Heart right ventricle (tissue), 16 donors: Measurements from ENCODE around the gene SLX9. TPM values are rescaled to one million over a fixed set of nuclear protein-coding genes. Genes with fewer than 3 reads are reported as not detected.

ENCODE experiments used
- ATAC-seq, 8 donors: fragments of 200-7000 bp; cut with Tn5 transposase; one replicate each; pipeline ENCODE4 v1.9.1; 2020; ENCODE audit warnings: mild to moderate bottlenecking in 8 of 8, moderate library complexity in 8 of 8, moderate number of reproducible peaks in 1 of 8
- DNase-seq, 2 donors: peaks; one replicate each; pipeline ENCODE4 v3.0.0-alpha.2; 2020
- H3K27ac ChIP-seq, 10 donors: fragments of 200-600 bp; sonication (generic) in 2 of 10; one replicate each; pipeline versions ENCODE4 v1.5.0 to v1.8.0; 2020 to 2022; ENCODE audit warnings: mild to moderate bottlenecking in 3 of 10
- H3K27me3 ChIP-seq, 7 donors: fragments of 200-600 bp; one replicate each; pipeline ENCODE4 v1.8.0; 2021 to 2022; ENCODE audit warnings: mild to moderate bottlenecking in 2 of 7
- H3K36me3 ChIP-seq, 9 donors: fragments of 200-600 bp; sonication (generic) in 1 of 9; one replicate each; pipeline versions ENCODE4 v1.5.0 to v1.8.0; 2020 to 2022; ENCODE audit warnings: mild to moderate bottlenecking in 2 of 9
- H3K4me1 ChIP-seq, 9 donors: fragments of 200-600 bp; sonication (generic) in 1 of 9; one replicate each; pipeline versions ENCODE4 v1.5.0 to v1.8.0; 2020 to 2022; ENCODE audit warnings: mild to moderate bottlenecking in 4 of 9
- H3K4me3 ChIP-seq, 10 donors: fragments of 200-600 bp; sonication (generic) in 2 of 10; one replicate each; pipeline versions ENCODE4 v1.5.0 to v1.8.0; 2020 to 2022; ENCODE audit warnings: mild to moderate bottlenecking in 7 of 10, moderate library complexity in 2 of 10
- H3K9me3 ChIP-seq, 11 donors: fragments of 200-600 bp in 10 of 11; sonication (generic) in 2 of 11; one replicate each; pipeline versions ENCODE4 v1.5.0 to v1.8.0; 2013 to 2022; ENCODE audit warnings: mild to moderate bottlenecking in 2 of 11, control low read depth in 1 of 11, moderate library complexity in 1 of 11
- CTCF ChIP-seq, 9 donors: fragments of 200-600 bp; sonication (generic) in 2 of 9; IDR thresholded peaks; one replicate each; pipeline versions ENCODE4 v1.5.0 to v1.8.0; 2021 to 2022; ENCODE audit warnings: antibody characterized with exemption in 9 of 9, mild to moderate bottlenecking in 5 of 9, moderate library complexity in 1 of 9
- WGBS, 2 donors: extraction: QIAGEN DNeasy Blood & Tissue Kit; methylation state at CpG; one replicate each; pipeline ENCODE4 v1.1.7; 2013; ENCODE audit warnings: inconsistent platforms in 1 of 2; 5-methylcytosine and 5-hydroxymethylcytosine counted together
- intact Hi-C, 10 donors: fragments of 100-400 bp; cut with DNase I; formaldehyde crosslinking; loops; one replicate each; pipeline versions ENCODE4 v1.11.1 to v1.14.2; 2022
- polyA plus RNA-seq, 2 donors: library from polyadenylated mRNA; stranded (reverse); fragments of 200-250 nt; gene quantifications; one replicate each; pipeline ENCODE4 v1.2.3, GENCODE V29; 2013
- total RNA-seq, 10 donors: library from RNA; stranded (reverse); fragmentation: NEBNext Ultra II Directional in 3 of 10; extraction: Animal tissue kit (Norgen Biotek cat#: 25700) in 3 of 10; gene quantifications; one replicate each; pipeline versions ENCODE4 v1.2.1 to v1.2.4, GENCODE V29; 2021 to 2023
- donor health status: Arrhythmogenic right ventricular cardiomyopathy.
- donor health status: ischemic (EF 13 %, LVEDD 7.1; RV severe dilation, severe dysfunction).
- donor health status: healthy with polysubstance abuse.
- donor health status: DM: no; HTN: yes; CAD: no.
- donor health status: DM: no; HTN: no; CAD: no.
- donor health status: ischemic (EF 25% LVEDD 6.9; RV normal size, moderate dysfunction).
- donor health status: ischemic (EF 25% LVEDD 5.7; RV mildly dilated, moderate dysfunction).
- donor health status: healthy.
- donor health status: DM: yes; HTN: yes; CAD: no.
- donor health status: Ischemic cardiomyopathy.
- donor health status: ischemic (EF 35%, LVEDD 5.7; RV mildly dilated, moderate dysfunction).
- donor health status: nonischemic (EF 11% LVEDD 7.7; RV severe dilation, severe dysfunction).
- donor health status: DM: yes; HTN: yes; CAD: no.
- donor health status: PGD.
- donor health status: ischemic (EF 29% LVEDD 5.4; RV normal size, mild dysfunction).
- donor health status: nonischemic (EF 23%, LVEDD 6.1; RV moderate dilation, normal function).

SLX9 gene
- total and polyA plus RNA-seq, 12 donors = 42.4 to 83.6 (median 57.3) TPM

DNA sequence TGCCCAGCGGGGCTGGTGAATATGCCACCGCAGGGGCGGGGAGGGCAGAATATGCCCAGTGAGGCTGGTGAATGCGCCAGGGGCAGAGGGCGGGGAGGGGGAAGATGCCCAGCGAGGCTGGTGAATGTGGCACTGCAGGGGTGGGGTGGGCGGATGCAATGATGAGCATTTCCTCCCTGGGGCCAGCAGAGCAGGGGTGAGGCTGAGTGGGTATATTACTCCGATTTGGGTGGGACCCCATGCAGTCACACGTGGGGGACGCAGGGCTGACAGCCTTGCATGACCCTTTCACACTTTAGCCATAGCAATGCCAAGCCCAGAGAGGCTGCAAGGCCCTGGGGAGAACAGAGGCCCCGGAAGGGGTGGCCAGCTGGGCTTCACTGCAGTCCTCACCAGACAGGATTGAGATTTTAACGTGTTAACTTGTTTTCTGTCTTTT, 9.3 kb upstream of the SLX9 start:
- Histone ChIP-seq H3K27me3 (peaks cover 13 to 85% (median 45%) of the 10 kb centered on the region in 7 donors), H3K9me3 (no peaks in the 10 kb centered on the region), H3K36me3 (no peaks in the 10 kb centered on the region), H3K4me1 (peaks cover 12 to 76% (median 28%) of the 10 kb centered on the region in 9 donors), H3K4me3 (peak overlapping the region in 1 of 10 donors; percentile 60), H3K27ac (peak overlapping the region in 2 of 10 donors; percentile 46 to 96)
- intact Hi-C loops = loop anchor here (5.0 to 10.0 kb wide), 6 partner anchors 38 to 133 kb away; partner anchors contain the start of genes UBE2G2 (in 6 of the 10) and SUMO3 (in 2 of the 10)
- WGBS, 2 donors = 40 to 42% methylated on average over 12 of the region's 12 CpGs
- ATAC-seq (no peak), DNase-seq (peak in 1 of 2 donors; percentile 48)
- TF ChIP-seq CTCF (IDR thresholded peaks at IDR 0.05) = no peak

- no peak for DNase-seq
- WGBS, 2 donors = 1% methylated on average over 19 of the region's 19 CpGs
- peak overlapping the region in 5 of 10 donors; percentile 22 to 96 (median 46) for H3K27ac ChIP-seq
- H3K4me1 ChIP-seq = peaks cover 12 to 70% (median 28%) of the 10 kb centered on the region in 9 donors
- no peaks in the 10 kb centered on the region for H3K9me3 ChIP-seq
- intact Hi-C loops = loop anchor here (5.0 to 10.0 kb wide), 6 partner anchors 39 to 134 kb away; partner anchors contain the start of genes UBE2G2 (in 6 of the 10) and SUMO3 (in 2 of the 10)
- peak in 7 of 8 donors; percentile 13 to 48 (median 34) for ATAC-seq
- no peak for TF ChIP-seq CTCF (IDR thresholded peaks at IDR 0.05)
- H3K27me3 ChIP-seq = peaks cover 13 to 84% (median 45%) of the 10 kb centered on the region in 7 donors
- no peaks in the 10 kb centered on the region for H3K36me3 ChIP-seq
- peak overlapping the region in 7 of 10 donors; percentile 31 to 60 (median 47) for H3K4me3 ChIP-seq
Measured at GRCh38 chr21:44931137-44931500, 8.7 kb upstream of the SLX9 start.

GRCh38 chr21:44931501-44932407, 8.1 kb upstream of the SLX9 start:
- ATAC-seq = peak in 3 of 8 donors; percentile 2 to 5 (median 4)
- peak overlapping the region in 5 of 10 donors; percentile 22 to 96 (median 53) for H3K27ac ChIP-seq
- no peak for DNase-seq
- 2% methylated on average over 72 to 77 of the region's 78 CpGs for WGBS, 2 donors
- H3K4me1 ChIP-seq = peaks cover 12 to 64% (median 25%) of the 10 kb centered on the region in 9 donors
- intact Hi-C loops = loop anchor here (2.0 to 10.0 kb wide), 7 partner anchors 35 to 134 kb away; partner anchors contain the start of genes UBE2G2 (in 6 of the 10) and SUMO3 (in 2 of the 10)
- peaks cover 13 to 78% (median 41%) of the 10 kb centered on the region in 7 donors for H3K27me3 ChIP-seq
- peak overlapping the region; percentile 23 to 60 (median 46) for H3K4me3 ChIP-seq
- TF ChIP-seq CTCF (IDR thresholded peaks at IDR 0.05) = no peak
- H3K9me3 ChIP-seq = no peaks in the 10 kb centered on the region
- H3K36me3 ChIP-seq = no peaks in the 10 kb centered on the region
